GM19099 (cell line): ENCODE results near the gene MYL1.

Experiments
- POLR2A ChIP-seq: IDR thresholded peaks from 3 replicates; pipeline ENCODE4 v1.6.1; 2011; ENCODE audit warnings: low read depth; ENCODE audit not compliant: insufficient read length; ENCODE audit errors: extremely low read depth

Gene MYL1

DNA sequence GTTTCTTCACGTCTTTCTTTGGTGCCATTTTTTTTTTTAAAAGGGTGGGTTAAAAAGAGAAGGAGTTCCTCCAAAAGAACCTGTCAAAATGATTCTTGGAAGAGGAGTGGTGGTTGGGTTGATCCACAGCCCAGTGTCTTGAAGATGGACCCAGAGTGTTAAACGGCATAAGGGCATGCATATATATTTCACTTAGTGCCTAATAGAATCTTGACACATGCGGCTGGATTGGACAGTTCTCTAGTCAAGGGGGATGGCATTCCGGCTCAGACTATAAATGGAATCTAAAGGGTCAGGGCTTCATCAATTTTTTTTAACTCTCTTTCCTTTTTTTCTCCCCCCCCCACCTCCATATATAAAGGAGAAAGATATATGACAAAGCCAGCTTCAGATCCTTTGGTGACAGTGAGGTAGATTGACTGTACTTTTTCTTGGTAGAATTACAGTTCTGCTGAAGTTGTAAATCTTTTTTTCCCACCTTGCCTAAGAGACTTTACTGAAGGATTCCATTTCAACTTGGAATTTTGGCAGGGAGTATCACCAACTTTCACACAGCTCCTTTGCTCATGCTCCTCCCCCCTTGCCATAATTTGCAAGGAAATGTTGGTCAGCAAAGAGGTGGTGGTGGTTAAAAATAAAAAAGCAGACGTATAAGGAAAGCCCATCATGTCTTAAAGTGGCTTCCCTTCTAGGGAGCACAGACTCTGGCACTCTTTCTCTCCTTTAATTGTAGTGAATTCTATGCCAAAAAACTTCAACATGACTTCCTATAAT, at the start of gene MYL1:
Gene MYL1, minus strand, starts transcription at position 160 of the 774 bp plus-strand sequence. Its CDS starts 132 bp downstream, at position 28.
- no peak for TF ChIP-seq POLR2A

DNA sequence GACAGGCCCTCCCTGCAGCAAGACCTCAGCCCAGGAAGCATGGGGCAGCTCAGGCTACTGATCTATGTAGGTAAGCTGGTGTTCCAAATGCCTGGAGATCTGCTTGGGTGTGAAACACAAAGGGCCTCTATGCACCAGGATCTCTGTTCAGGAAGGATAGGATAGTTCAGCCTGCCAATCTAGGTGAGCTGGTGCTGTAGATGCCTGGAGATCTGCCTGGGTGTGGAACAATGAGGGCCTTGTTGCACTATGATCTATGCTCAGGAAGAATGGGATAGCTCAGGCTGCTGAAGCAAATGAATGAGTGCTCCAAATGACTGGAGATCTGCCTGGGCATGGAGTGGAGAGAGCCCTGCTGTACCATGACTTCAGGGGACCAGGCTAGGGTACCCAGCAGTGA, 48.9 kb upstream of the MYL1 start:
- no peak for TF ChIP-seq POLR2A

DNA sequence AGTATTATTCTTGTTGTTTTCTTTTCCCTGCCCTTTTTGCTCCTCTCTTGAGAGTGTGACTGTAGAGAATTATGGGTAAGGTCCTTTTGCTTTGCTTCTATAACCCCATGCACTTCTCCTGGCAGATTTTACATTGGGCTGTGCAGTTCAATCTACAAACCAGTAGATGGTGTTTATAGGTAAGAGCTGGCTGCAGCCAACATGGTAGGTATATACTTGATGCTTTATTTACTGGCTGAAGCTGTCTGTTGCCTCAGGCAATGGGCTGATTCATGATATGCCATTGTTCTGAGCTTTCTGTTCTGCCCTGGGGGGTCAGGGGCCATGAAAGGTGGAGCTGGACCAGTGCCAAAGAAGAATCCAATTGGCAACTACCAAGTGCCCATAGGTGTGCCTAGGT, 48.3 kb upstream of the MYL1 start:
- TF ChIP-seq POLR2A = no peak

DNA sequence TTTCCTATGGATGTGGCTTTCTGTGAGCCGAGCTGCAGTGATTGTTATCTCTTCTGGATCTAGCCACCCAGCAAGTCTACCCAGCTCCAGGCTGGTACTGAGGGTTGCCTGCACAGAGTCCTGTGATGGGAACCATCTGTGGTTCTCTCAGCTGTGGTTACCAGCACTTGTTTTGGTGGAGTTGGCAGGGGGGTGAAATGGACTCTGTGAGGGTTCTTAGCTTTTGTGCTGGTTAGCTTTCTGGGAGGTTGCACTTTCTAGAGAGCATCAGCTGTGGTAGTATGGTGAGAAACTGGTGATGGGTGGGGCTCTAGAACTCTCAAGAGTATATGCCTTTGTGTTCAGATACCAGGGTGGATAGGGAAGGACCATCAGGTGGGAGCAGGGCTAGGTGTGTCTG, 45.4 kb upstream of the MYL1 start:
- no peak for TF ChIP-seq POLR2A

DNA sequence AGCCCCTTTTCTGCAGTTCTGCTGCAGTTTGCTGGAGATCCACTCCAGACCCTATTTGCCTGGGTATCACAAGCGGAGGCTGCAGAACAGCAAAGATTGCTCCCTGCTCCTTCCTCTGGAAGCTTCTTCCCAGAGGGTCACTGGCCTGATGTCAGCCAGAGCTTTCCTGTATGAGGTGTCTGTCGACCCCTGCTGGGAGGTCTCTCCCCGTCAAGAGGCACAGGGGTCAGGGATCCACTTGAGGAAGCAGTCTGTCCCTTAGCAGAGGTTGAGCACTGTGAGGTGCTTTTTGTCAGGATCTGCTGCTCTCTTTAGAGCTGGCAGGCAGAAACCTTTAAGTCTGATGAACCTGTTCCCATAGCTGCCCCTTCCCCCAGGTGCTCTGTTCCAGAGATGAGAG, 42.0 kb upstream of the MYL1 start:
- TF ChIP-seq POLR2A = no peak

DNA sequence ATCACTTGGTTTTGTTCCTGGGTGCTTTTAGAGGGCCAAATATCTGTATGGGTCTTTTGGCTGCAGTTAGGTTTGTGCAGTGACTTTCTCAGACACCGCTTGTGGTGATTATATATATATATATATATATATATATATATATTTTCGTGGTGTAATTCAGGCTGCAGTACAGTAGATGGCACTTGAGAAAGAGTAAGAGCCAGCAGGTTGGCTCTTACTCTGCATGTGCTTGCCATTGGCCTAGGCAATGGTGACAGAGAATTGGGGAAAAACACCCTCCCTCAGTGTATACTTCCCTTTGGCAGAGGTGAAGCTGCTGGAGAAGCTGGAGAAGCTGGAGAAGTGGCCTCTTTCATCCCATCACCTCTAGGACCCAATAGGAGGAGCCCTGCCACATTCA, 22.2 kb upstream of the MYL1 start:
- TF ChIP-seq POLR2A = no peak

DNA sequence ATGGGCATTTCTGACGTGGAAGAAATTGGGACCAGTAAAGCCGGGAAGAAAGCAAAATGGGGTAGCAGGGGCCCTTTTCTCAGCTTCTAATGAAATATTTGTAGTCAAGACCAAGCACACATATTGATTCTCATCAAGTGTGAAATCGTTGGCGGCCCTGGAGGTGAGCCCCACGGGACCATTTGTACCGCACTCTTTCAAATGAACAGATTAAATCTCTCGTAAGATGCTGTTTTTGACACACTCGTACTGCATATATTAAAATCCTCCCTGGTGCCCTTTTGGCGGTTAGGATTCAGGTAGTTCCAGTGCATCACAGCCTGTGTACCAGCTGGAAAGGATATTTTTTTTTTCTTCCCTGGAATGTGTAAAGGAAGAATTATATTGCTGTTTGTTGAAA, 9.9 kb upstream of the MYL1 start:
- TF ChIP-seq POLR2A = no peak

DNA sequence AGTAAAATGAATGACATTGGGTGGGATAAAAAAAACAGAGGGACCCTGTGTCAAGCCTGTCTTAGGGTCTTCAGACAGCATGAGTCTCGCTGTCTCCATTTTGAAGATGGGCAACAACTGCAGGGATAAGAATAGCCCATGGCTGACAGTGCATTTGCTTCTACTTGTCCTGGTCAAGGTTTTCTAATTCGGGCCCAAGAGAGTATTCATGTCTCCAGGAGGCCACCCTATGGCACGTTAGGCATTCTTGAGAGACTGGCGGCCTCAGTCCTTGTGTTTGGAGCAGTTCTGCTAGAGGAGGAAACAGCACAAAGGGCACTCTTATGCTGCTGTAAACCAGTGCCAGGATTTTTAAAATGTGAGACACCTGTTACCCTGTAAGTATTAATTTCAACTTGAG, 9.5 kb upstream of the MYL1 start:
- TF ChIP-seq POLR2A = no peak

DNA sequence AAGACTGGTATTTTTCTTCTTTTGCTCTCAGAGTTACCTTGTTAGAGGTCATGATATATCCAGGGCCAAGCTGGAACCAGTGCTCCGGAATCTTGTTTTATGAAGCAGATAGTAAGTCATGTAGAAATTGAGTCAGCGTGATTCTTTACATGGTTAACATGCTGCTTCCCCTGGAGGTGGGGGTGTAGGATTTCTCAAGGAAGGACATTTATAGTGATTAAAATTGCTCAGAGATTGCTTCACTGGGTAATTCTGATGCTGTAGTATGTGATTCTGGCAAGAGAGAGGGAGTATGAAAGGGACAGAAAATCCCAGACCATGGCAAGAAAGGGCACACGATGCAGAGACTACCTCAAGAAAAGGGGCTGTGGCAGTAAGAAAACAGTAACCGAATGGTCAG, 8.0 kb upstream of the MYL1 start:
- no peak for TF ChIP-seq POLR2A

DNA sequence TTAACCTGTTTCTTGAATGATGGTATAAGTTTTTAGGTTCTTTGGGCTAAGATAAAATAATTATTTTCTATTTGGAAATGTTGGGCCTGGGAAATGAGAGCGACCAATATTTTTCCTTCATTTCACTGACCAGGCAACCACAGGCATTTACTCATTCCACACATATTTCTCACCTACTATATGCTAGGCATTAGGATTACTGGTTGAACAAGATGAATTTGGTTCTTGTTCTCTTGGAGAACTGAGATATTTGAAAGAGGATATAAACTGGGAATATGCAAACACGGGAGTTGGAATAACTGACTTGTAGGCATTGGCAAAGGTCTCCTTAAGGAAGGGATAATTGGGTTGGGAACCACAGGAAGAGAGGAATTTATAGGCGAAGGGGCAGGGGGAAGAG, 3.9 kb upstream of the MYL1 start:
- TF ChIP-seq POLR2A = no peak

DNA sequence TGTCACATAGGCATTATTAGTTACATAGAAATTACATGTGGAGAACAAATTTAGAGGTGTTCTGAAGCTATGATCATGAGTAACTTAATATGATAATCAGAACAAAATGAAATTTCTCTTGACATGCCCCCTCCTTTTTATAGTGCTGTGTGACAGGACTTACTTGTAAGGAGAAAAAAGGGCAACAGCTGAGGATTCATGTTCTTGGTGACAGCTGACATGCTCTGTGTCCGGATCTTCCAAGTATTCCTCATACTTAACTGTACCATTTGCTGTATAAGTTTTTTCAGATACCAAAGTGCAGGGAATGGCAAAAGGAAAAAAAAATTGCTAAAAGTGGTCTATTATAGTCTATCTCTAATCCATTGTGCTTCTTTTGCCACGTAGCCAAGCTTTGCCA, 3.5 kb upstream of the MYL1 start:
- no peak for TF ChIP-seq POLR2A

DNA sequence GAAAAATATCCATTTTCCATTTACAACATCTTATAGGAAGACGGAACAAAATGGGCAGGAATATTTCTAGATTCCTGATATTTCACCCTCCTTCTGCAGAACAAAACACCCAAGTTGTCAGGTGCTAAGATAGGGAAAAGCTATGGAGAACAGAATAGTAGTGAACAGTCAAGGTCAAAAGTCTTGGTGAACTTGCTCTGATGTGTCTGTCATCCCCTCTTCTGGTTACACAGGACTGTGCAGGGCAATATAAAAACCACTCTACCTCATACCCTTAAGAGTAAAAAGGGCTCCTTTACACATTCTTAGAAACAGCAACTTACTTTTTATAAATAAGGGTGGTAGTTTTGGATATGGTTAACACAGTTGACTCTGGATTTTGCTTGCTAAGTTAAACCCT, 4.4 kb downstream of the MYL1 start:
- TF ChIP-seq POLR2A = no peak

DNA sequence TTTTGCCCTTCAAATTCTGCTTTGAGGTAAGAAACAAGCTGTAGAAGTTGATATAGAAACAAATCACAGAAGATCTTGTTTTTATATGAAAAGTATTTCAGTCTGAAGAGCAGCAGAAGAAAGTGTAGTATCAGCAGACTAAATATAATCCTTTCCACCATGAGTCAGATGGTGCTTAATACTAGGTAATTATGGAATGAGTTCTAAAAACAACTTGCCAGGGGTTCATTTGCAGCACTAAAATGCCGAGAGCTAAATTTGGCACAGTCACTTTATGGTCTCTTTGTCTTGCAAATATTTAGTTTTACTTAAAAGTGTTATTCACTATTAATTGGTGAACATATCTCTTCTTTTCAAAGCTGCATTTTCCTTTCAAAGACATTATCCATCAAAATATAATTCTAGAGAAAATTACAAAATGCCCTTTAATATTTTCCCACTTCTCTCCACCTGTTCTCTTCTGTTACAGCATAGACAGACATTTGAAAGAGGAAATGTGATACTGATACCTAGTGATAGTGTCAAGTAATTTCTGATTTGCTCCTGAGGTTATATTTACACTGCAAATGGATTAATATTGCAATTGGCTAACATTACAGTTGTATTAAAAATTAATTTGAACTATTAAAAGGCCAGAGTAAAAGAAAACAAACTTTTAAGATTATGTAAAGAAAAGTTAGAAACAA, 5.3 kb downstream of the MYL1 start:
- no peak for TF ChIP-seq POLR2A

DNA sequence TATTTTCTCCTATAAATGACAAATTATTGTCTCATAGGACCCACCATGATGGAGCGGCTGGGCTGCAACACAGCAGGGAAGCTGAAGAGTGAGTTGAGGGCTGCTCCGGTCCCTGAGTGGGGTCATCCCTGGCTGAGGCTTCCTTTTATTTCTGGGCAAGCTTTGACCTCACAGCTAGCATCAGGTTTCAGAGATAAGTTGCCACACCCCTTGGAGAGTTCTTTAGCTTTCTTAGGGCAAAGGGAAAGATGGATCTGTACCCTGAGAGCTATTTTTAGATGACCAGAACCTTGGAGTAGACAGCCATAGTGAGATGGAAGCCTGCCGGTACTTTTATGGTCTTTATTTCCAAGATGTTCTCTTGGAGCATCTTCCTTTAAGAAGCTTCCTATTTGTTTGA, 11.5 kb downstream of the MYL1 start:
- TF ChIP-seq POLR2A = no peak

DNA sequence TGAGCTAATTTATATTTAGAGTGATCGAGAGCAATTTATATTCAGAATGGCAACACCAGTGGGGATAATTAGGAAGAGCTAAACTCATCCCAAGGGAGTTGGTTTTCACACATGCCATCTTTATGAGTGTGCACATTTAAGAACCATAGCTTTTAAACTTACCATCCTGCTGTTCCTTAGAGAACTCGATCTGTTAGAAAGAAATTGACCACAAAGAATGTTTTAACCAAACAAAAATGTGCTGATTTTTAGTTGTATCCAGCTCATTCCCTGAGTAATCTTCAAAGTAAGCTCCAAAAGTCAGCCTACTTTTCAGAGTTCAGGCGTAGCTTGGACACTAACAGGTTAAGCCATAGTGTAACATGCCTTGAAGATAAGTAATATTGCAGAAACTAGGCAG, 12.6 kb downstream of the MYL1 start:
- no peak for TF ChIP-seq POLR2A

DNA sequence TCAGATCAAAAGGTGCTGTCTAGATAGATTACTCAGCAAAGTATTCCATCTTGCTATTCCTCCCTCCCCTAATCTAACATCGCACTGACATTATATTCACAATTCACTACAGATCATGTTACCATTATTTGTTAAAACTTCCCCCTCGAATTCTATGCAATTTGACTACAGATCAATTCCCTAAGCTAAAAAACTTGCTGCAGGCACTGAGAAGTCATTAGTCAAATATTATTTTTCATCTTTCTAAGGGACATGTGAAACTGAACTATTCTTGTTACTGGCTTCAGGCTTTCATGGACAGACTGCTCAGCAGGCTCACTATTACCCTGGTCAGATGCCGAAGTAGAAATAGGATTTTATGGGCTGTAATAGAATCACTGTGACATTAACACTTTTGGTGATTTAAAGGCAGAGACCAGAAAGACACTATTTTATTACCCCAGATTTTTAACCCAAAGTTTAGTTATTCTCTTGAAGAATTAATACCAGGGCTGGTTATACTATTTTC, 15.1 kb downstream of the MYL1 start:
- TF ChIP-seq POLR2A = no peak

DNA sequence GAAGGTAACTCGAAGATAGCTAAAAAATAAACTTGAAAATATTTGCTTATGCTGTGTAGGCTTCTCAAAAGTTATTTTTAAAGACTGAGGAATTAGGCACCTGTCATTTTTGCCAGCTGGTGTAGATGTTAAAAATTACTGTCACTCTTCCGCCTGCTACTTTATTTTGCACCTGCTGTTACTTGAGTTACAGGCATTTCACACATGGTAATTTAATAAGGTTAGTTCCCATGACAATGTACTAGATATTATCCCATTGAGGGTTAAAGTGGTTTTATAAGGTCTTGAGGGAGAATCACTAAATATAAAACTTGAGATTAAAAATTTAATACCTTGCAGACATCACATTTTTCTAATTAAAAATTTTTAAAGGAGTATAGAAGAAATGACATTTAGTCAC, 26.6 kb downstream of the MYL1 start:
- TF ChIP-seq POLR2A = no peak

DNA sequence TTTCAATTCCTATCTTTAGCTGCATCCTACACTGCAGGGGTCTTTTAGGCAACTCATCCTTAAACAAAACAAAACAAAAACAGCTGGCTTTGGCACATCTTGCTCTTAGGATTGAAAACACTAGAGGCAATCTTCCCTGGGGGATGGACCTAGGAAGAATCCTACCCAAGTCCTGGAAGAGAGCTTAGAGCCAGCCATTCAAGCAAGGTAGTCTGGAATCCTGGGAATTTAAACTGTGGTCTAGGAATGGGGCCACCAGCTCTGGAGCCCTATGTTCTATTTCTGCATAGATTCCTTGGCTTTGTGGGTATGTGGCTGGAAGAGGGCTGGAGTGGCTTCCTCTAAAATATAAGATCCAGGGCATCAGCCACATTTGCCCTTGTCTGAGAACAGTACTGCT, 27.7 kb downstream of the MYL1 start:
- no peak for TF ChIP-seq POLR2A
